ENCODE data around the gene SPATS2L. TPM values are rescaled to one million over a fixed set of nuclear protein-coding genes. Genes with fewer than 3 reads are reported as not detected.
A peak's percentile ranks its signal among the peaks of the same experiment; 100 is the strongest.

The SPATS2L gene
- total and polyA plus RNA-seq, 8 donors: 81.2 to 96.7 (median 91.2) TPM

GRCh38 chr2:200367155-200367554 lies 60.7 kb downstream of the SPATS2L start:
- intact Hi-C loops (cut with DNase I): no loop called here

GRCh38 chr2:200369886-200370285 lies 63.4 kb downstream of the SPATS2L start:
- Histone ChIP-seq H3K4me1 (peaks cover 8 to 33% of the 10 kb centered on the region in 2 donors), H3K27me3 (no peaks in the 10 kb centered on the region), H3K4me3 (no peak overlapping the region), H3K36me3 (no peaks in the 10 kb centered on the region), H3K9me3 (no peaks in the 10 kb centered on the region), H3K27ac (no peak overlapping the region)
- ATAC-seq: peak; percentile 60
- DNase-seq: no peak
- intact Hi-C loops (cut with DNase I): no loop called here
- no peak for TF ChIP-seq CTCF (IDR thresholded peaks at IDR 0.05)

More at GRCh38 chr2:200367155-200367554, 60.7 kb downstream of the SPATS2L start:
- H3K27me3 ChIP-seq: no peaks in the 10 kb centered on the region
- H3K4me1 ChIP-seq: peaks cover 6 to 18% of the 10 kb centered on the region in 2 donors
- ATAC-seq (peak; percentile 44), DNase-seq (no peak)
- H3K27ac ChIP-seq: no peak overlapping the region
- H3K9me3 ChIP-seq: no peaks in the 10 kb centered on the region
- no peak for TF ChIP-seq CTCF (IDR thresholded peaks at IDR 0.05)
- H3K4me3 ChIP-seq: no peak overlapping the region
- no peaks in the 10 kb centered on the region for H3K36me3 ChIP-seq

- ATAC-seq (no peak), DNase-seq (no peak)
- no peak for TF ChIP-seq CTCF (IDR thresholded peaks at IDR 0.05)
- Histone ChIP-seq H3K4me1 (peaks cover 20 to 46% of the 10 kb centered on the region in 2 donors), H3K4me3 (no peak overlapping the region), H3K36me3 (no peaks in the 10 kb centered on the region), H3K9me3 (no peaks in the 10 kb centered on the region), H3K27ac (peak overlapping the region; percentile 42 to 50), H3K27me3 (no peaks in the 10 kb centered on the region)
- intact Hi-C loops (cut with DNase I): no loop called here
Measured at GRCh38 chr2:200373231-200373630, 66.7 kb downstream of the SPATS2L start.

- no peak for TF ChIP-seq CTCF (IDR thresholded peaks at IDR 0.05)
- DNase-seq: no peak
- peak; percentile 69 for ATAC-seq
- no peaks in the 10 kb centered on the region for H3K36me3 ChIP-seq
- peak overlapping the region; percentile 42 to 50 for H3K27ac ChIP-seq
- H3K27me3 ChIP-seq: no peaks in the 10 kb centered on the region
- intact Hi-C loops (cut with DNase I): no loop called here
- H3K4me3 ChIP-seq: peak overlapping the region in 1 of 2 donors; percentile 26
- H3K9me3 ChIP-seq: no peaks in the 10 kb centered on the region
- peaks cover 22 to 53% of the 10 kb centered on the region in 2 donors for H3K4me1 ChIP-seq
Measured at GRCh38 chr2:200373973-200374416, 67.5 kb downstream of the SPATS2L start.

- peaks cover 47 to 66% of the 10 kb centered on the region in 2 donors for H3K4me1 ChIP-seq
- peak overlapping the region; percentile 37 to 74 for H3K27ac ChIP-seq
- no peaks in the 10 kb centered on the region for H3K36me3 ChIP-seq
- H3K27me3 ChIP-seq: no peaks in the 10 kb centered on the region
- ATAC-seq (peak; percentile 16), DNase-seq (peak in 1 of 4 donors; percentile 45)
- no peak for TF ChIP-seq CTCF (IDR thresholded peaks at IDR 0.05)
- H3K4me3 ChIP-seq: no peak overlapping the region
- intact Hi-C loops (cut with DNase I): no loop called here
- no peaks in the 10 kb centered on the region for H3K9me3 ChIP-seq
Measured at GRCh38 chr2:200376513-200377354, 70.2 kb downstream of the SPATS2L start.
